GM18519 (cell line): ENCODE measurements around the gene PBX3.

Source experiments
- ATAC-seq: cut with Tn5 transposase; IDR thresholded peaks from one replicate; pipeline ENCODE4 v1.9.1; 2021; ENCODE audit warnings: mild to moderate bottlenecking, moderate library complexity; ENCODE audit not compliant: unreplicated experiment, low FRiP score

The PBX3 gene

DNA sequence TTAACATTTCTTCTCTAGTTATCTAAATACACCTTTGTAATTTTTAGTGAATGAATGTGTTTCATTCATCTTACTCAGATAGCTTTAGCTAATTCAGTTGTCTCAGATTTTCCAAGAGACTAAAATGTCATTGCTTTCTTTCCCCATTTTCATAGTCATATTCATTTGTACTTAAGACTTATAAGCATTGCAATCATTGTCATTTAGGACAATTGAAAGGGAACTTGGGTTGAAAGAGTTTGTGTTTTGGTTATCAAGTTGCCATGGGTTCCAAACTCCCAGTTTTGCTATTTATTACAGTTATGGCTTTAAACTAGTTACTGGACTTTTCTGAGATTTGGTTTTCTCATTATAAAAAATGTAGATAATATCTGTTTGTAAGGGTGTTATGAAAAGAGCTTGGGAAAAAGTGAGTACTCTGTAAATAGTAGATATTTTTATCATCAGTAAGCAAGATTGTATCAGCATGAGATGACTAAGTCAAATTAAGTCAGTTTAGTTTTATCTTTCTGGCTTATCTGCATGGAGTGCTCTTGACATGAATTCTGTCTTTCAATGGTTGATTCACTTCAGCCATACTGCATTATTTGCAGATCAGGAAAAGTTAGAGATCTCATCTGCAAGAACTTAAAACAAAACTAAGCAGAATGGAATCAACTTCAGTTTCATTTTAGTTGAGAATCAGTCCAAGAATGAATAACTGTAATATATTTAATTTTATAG is 107.5 kb downstream of the PBX3 start:
- no peak for ATAC-seq

DNA sequence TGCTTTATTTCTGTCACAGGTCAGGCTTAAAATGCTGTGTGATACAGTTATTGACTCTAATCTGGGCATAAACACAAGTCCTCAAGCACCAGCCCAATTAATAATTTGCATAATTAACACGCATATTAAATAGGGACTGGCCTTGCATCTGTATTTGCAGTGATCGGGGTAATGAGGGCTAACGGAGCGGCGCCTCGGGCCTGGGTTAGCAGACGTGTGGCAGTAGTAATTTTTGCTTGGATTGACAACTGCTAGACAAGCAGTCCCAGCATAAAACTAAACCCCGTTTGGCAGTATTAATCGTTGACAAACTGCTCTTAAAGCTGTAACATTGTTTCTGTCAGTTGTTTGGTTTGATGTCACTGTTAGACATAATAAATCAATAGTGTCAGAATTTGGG is 109.2 kb downstream of the PBX3 start:
- ATAC-seq = no peak

- no peak for ATAC-seq
Observed at GRCh38 chr9:125861405-125862058, 114.4 kb downstream of the PBX3 start.

GRCh38 chr9:125863923-125864322 is 116.8 kb downstream of the PBX3 start:
- no peak for ATAC-seq

GRCh38 chr9:125867751-125868415 is 120.7 kb downstream of the PBX3 start:
- no peak for ATAC-seq

- no peak for ATAC-seq
Observed at GRCh38 chr9:125878164-125878631, 131.0 kb downstream of the PBX3 start.

- no peak for ATAC-seq
Observed at GRCh38 chr9:125881042-125881441, 133.9 kb downstream of the PBX3 start.

- ATAC-seq = no peak
Observed at GRCh38 chr9:125883565-125884217, 136.5 kb downstream of the PBX3 start.

- ATAC-seq = no peak
Observed at GRCh38 chr9:125884218-125884595, 137.0 kb downstream of the PBX3 start.

GRCh38 chr9:125885405-125886034 is 138.3 kb downstream of the PBX3 start:
- no peak for ATAC-seq

GRCh38 chr9:125886365-125886764 is 139.2 kb downstream of the PBX3 start:
- no peak for ATAC-seq

- no peak for ATAC-seq
Observed at GRCh38 chr9:125887172-125887571, 140.0 kb downstream of the PBX3 start.

- no peak for ATAC-seq
Observed at GRCh38 chr9:125888211-125888610, 141.0 kb downstream of the PBX3 start.

DNA sequence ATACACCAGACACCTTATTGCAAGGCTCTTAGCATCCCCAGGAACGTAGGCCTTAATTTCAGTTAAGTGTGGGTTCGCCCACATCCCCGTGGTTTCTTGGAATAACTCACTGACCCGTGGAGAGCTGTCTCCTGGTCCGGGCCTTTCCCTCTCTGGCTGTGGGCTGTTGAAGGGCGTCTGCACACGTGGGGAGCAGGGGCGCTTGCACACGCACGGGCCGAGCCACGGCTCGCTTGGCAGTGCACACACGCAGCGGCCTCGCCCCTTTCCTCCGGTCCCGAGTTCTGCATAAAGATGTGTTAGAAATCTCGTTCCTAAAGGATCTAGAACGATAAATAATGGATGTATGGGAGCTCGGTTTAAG is 141.9 kb downstream of the PBX3 start:
- no peak for ATAC-seq

- no peak for ATAC-seq
Observed at GRCh38 chr9:125889476-125890419, 142.6 kb downstream of the PBX3 start.

DNA sequence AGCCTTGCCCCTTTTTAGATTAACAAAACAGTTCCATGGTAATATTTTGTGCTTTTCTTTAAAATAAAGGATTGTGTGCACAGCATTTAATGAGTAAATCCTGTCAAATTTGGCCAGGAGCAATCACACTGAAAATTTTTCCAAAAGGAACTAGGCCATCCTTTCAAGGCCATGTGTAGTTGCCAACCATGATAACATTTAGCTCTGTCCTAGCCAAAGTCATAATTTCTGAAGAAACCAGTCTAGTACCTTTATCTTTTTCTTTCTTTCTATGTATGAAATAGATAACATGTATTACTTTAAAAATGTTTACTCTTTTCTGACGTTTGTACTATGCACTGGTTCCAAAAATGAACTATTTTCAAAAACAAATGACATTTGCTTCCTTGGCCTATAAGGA is 143.7 kb downstream of the PBX3 start:
- ATAC-seq = no peak

GRCh38 chr9:125893277-125893676 is 146.1 kb downstream of the PBX3 start:
- ATAC-seq = no peak

DNA sequence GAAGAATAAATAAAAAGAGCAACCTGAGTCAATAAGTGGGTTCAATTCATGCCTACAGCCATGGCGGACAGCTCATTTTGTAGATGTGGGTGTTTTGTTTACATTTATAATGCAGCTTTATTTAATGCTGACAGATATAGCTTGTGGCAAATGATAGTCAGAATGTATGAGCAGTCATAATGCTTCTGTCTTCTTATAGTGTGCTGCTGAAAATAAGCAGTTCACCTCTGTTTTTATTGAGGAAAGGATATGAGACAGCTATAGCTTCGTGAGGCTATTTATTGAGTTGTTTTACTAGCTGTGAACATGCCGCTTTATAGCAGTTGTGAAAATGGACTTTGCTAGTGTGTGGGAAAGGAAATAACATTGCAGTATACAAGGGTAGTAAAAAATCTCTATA is 147.4 kb downstream of the PBX3 start:
- no peak for ATAC-seq

DNA sequence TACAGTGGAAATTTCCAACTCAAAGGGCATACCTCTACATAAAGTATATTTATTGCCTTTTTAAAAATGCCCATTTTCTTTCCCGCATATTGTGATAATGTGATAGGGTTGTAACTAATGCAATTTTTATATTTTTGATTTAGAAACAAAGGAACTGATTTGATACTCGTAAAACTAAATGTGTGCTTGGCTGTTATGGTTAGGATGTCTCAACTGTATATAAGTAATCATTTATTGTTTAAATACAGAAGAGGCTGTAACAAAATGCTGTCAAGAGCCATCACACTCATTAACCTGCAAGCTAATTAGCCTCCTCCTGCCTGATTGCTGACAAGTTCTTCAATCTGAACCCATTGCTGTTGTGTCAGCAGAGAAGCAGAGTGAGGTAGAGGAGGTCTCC is 149.2 kb downstream of the PBX3 start:
- no peak for ATAC-seq

GRCh38 chr9:125896964-125897363 is 149.8 kb downstream of the PBX3 start:
- no peak for ATAC-seq
